SK-N-SH (cell line): ENCODE measurements around the gene TYMS. TPM values are rescaled to one million over a fixed set of nuclear protein-coding genes. Genes with fewer than 3 reads are reported as not detected.

Experiments used
- CTCF ChIA-PET: fragments of 300-600, 350-600 bp; formaldehyde crosslinking; extraction: SDS; loops from one replicate; lab custom pipeline; 2021; lab: Yijun Ruan, JAX
- POLR2A ChIA-PET: fragments of 350-600 bp; sonication (Branson Sonifier 250); formaldehyde crosslinking; extraction: SDS; loops from one replicate; lab custom pipeline; 2020; ENCODE audit warnings: antibody characterized with exemption, inconsistent platforms; lab: Yijun Ruan, JAX
- DNase-seq: peaks from one replicate; pipeline ENCODE4 v3.0.0; 2012
- H2AFZ ChIP-seq: fragments of 200-600 bp; sonication (generic); 2 replicates; pipeline ENCODE4 v1.8.1; 2016; ENCODE audit warnings: antibody characterized with exemption, mild to moderate bottlenecking, low read depth
- H3F3A ChIP-seq: fragments of 200-600 bp; sonication (generic); replicated peaks from 2 replicates; pipeline ENCODE3; 2016; ENCODE audit warnings: antibody characterized with exemption, mild to moderate bottlenecking; ENCODE audit not compliant: insufficient read depth
- H3K27ac ChIP-seq, 2 experiments: fragments of 200-500 bp in 1 of 2; fragments of 200-600 bp in 1 of 2; sonication (Bioruptor generic) in 1 of 2; sonication (generic), shearing (Covaris generic) in 1 of 2; 2 replicates each; pipeline versions ENCODE4 v1.5.1 to v1.6.1; 2014 to 2016; ENCODE audit warnings: low read depth in 2 of 2, inconsistent platforms in 1 of 2, low read length in 1 of 2, mild to moderate bottlenecking in 1 of 2, mixed read lengths in 1 of 2
- H3K27me3 ChIP-seq: fragments of 200-600 bp; sonication (generic), shearing (Covaris generic); 2 replicates; pipeline ENCODE4 v1.6.1; 2016; ENCODE audit warnings: mixed run types; ENCODE audit not compliant: insufficient read depth
- H3K36me3 ChIP-seq, 2 experiments: fragments of 200-500 bp in 1 of 2; fragments of 200-600 bp in 1 of 2; sonication (Bioruptor generic) in 1 of 2; sonication (generic) in 1 of 2; replicated peaks in 1 of 2; 2 replicates each; pipeline versions ENCODE3 to v1.5.1; 2014 to 2016; ENCODE audit warnings: low read length in 1 of 2, mild to moderate bottlenecking in 1 of 2; ENCODE audit not compliant: insufficient read depth in 2 of 2, control insufficient read depth in 1 of 2
- H3K4me1 ChIP-seq, 2 experiments: fragments of 200-500 bp in 1 of 2; fragments of 200-600 bp in 1 of 2; sonication (Bioruptor generic) in 1 of 2; sonication (generic), shearing (Covaris generic) in 1 of 2; 2 replicates each; pipeline versions ENCODE4 v1.5.1 to v1.6.1; 2014 to 2016; ENCODE audit warnings: low read depth in 1 of 2, low read length in 1 of 2, mixed run types in 1 of 2; ENCODE audit not compliant: insufficient read depth in 2 of 2, control insufficient read depth in 1 of 2
- H3K4me2 ChIP-seq: fragments of 200-600 bp; sonication (generic), shearing (Covaris generic); 2 replicates; pipeline ENCODE4 v1.6.1; 2017; ENCODE audit warnings: mixed run types
- H3K4me3 ChIP-seq, 2 experiments: fragments of 200-500 bp in 1 of 2; fragments of 200-600 bp in 1 of 2; sonication (Bioruptor generic) in 1 of 2; sonication (generic), shearing (Covaris generic) in 1 of 2; 2 replicates each; pipeline versions ENCODE4 v1.5.1 to v1.8.1; 2014 to 2016; ENCODE audit warnings: low read depth in 2 of 2, inconsistent platforms in 1 of 2, low read length in 1 of 2, mild to moderate bottlenecking in 1 of 2, mixed read lengths in 1 of 2, moderate library complexity in 1 of 2
- H3K79me2 ChIP-seq: fragments of 200-600 bp; sonication (generic); 2 replicates; pipeline ENCODE4 v1.8.1; 2017; ENCODE audit warnings: mild to moderate bottlenecking; ENCODE audit not compliant: insufficient read depth
- H3K9ac ChIP-seq: fragments of 200-600 bp; sonication (generic); 2 replicates; pipeline ENCODE4 v1.6.1; 2017; ENCODE audit warnings: mixed run types
- H3K9me2 ChIP-seq: fragments of 200-600 bp; sonication (generic); 2 replicates; pipeline ENCODE4 v1.6.1; 2017; ENCODE audit warnings: mixed run types
- H3K9me3 ChIP-seq: fragments of 200-600 bp; sonication (generic); 2 replicates; pipeline ENCODE4 v1.6.1; 2017; ENCODE audit warnings: mixed run types, mild to moderate bottlenecking, moderate library complexity
- H4K20me1 ChIP-seq: fragments of 200-600 bp; sonication (generic); 2 replicates; pipeline ENCODE4 v1.6.1; 2017; ENCODE audit warnings: mild to moderate bottlenecking, mixed run types; ENCODE audit not compliant: insufficient read depth
- CHD2 ChIP-seq: fragments of 150-350 bp; IDR thresholded peaks from 2 replicates; pipeline ENCODE4 v1.6.1; 2018; ENCODE audit warnings: low read length; ENCODE audit not compliant: partially characterized antibody
- EP300 ChIP-seq, 2 experiments: IDR thresholded peaks; 2 replicates each; pipeline versions ENCODE4 v1.4.0 to v1.6.1; 2012; ENCODE audit warnings: borderline replicate concordance in 1 of 2, low read depth in 1 of 2, low read length in 1 of 2
- GATA2 ChIP-seq: sonication (generic); formaldehyde crosslinking; IDR thresholded peaks from 2 replicates; pipeline ENCODE4 v1.5.0; 2020; ENCODE audit warnings: mild to moderate bottlenecking, missing genetic modification reagents
- IRF3 ChIP-seq: fragments of 150-350 bp; IDR thresholded peaks from 2 replicates; pipeline ENCODE4 v1.6.1; 2016; ENCODE audit warnings: mild to moderate bottlenecking, low read depth, low read length
- MXI1 ChIP-seq: IDR thresholded peaks from 2 replicates; pipeline ENCODE4 v1.6.1; 2012; ENCODE audit warnings: mild to moderate bottlenecking, low read depth, low read length, improper control_type of control experiment
- NFIC ChIP-seq: IDR thresholded peaks from 2 replicates; pipeline ENCODE4 v1.4.0; 2012; ENCODE audit warnings: borderline replicate concordance
- NRF1 ChIP-seq: IDR thresholded peaks from 2 replicates; pipeline ENCODE4 v1.6.1; 2012; ENCODE audit warnings: low read depth, mild to moderate bottlenecking, low read length
- POLR2AphosphoS5 ChIP-seq: IDR thresholded peaks from 2 replicates; pipeline ENCODE4 v1.6.1; 2012; ENCODE audit warnings: low read depth, low read length
- RCOR1 ChIP-seq: fragments of 150-350 bp; IDR thresholded peaks from 2 replicates; pipeline ENCODE4 v1.6.1; 2017; ENCODE audit warnings: antibody characterized with exemption, low read length
- RXRA ChIP-seq: IDR thresholded peaks from 2 replicates; pipeline ENCODE4 v1.4.0; 2012; ENCODE audit warnings: low read depth, mild to moderate bottlenecking, borderline replicate concordance
- TCF12 ChIP-seq: IDR thresholded peaks from 2 replicates; pipeline ENCODE4 v1.4.0; 2012
- TEAD4 ChIP-seq: IDR thresholded peaks from 2 replicates; pipeline ENCODE4 v1.4.0; 2012; ENCODE audit warnings: mild to moderate bottlenecking, borderline replicate concordance; ENCODE audit not compliant: insufficient read depth
- YY1 ChIP-seq: IDR thresholded peaks from 2 replicates; pipeline ENCODE4 v1.4.0; 2012; ENCODE audit warnings: low read depth, mild to moderate bottlenecking
- WGBS: methylation state at CpG from one replicate; pipeline ENCODE4 v1.1.6; 2017; ENCODE audit warnings: low lambda C conversion rate; 5-methylcytosine and 5-hydroxymethylcytosine counted together
- polyA plus RNA-seq, 3 experiments: library from polyadenylated mRNA; depleted of rRNA; stranded (reverse); fragments of >200 nt; gene quantifications; 2 replicates each; pipeline ENCODE4 v1.2.3, GENCODE V29; 2012

Gene TYMS
- polyA plus RNA-seq, 1 of the 3 experiments (the other 2 are of a cell fraction): 101 TPM

- Histone ChIP-seq H3K4me3 (no peak overlapping the region), H4K20me1 (no peaks in the 10 kb centered on the region), H3K4me1 (no peaks in the 10 kb centered on the region), H3K9me2 (no peaks in the 10 kb centered on the region), H3K27me3 (peaks cover 8% of the 10 kb centered on the region; the same call in 1 of the 2 replicates), H3K9me3 (no peaks in the 10 kb centered on the region), H2AFZ (no peak overlapping the region), H3K4me2 (no peak overlapping the region), H3K27ac (no peak overlapping the region), H3F3A (no peaks in the 10 kb centered on the region), H3K36me3 (no peaks in the 10 kb centered on the region), H3K79me2 (no peaks in the 10 kb centered on the region), H3K9ac (no peak overlapping the region)
- DNase-seq: no peak
- 50% methylated on average over 1 of the region's 1 CpG for WGBS
- CTCF ChIA-PET: interaction anchor here (0.8 to 5.0 kb wide), 5 partner anchors 9 to 327 kb away, joined by 3 to 25 read pairs (median 4); no protein-coding TSS in a partner anchor
- no peak for TF ChIP-seq CHD2
- no peak for TF ChIP-seq MXI1
- TF ChIP-seq RXRA: no peak
- TF ChIP-seq TEAD4: no peak
- no peak for TF ChIP-seq RCOR1
- no peak for TF ChIP-seq YY1
- TF ChIP-seq TCF12: no peak
- TF ChIP-seq NFIC: no peak
- TF ChIP-seq POLR2AphosphoS5: no peak
- TF ChIP-seq GATA2: no peak
- POLR2A ChIA-PET: no interaction called here
These were observed 43.3 kb upstream of the TYMS start for GRCh38 chr18:614193-614592.

GRCh38 chr18:615092-615521, 42.3 kb upstream of the TYMS start:
- no peak overlapping the region for H3K27ac ChIP-seq
- DNase-seq: no peak
- POLR2A ChIA-PET: no interaction called here

More at GRCh38 chr18:615092-615521, 42.3 kb upstream of the TYMS start:
- CTCF ChIA-PET: interaction anchor here (0.6 to 5.0 kb wide), 14 partner anchors 8 to 331 kb away, joined by 3 to 25 read pairs (median 4); no protein-coding TSS in a partner anchor
- Histone ChIP-seq H3K4me3 (no peak overlapping the region), H2AFZ (no peak overlapping the region), H3F3A (no peaks in the 10 kb centered on the region), H3K4me1 (no peaks in the 10 kb centered on the region), H3K9me2 (no peaks in the 10 kb centered on the region), H4K20me1 (no peaks in the 10 kb centered on the region), H3K9ac (no peak overlapping the region), H3K36me3 (no peaks in the 10 kb centered on the region), H3K9me3 (no peaks in the 10 kb centered on the region), H3K4me2 (no peak overlapping the region), H3K79me2 (no peaks in the 10 kb centered on the region), H3K27me3 (peaks cover 16% of the 10 kb centered on the region; the same call in 1 of the 2 replicates)
- 64% methylated on average over 5 of the region's 5 CpGs for WGBS
- TF ChIP-seq NRF1 (no peak), IRF3 (no peak), EP300 (IDR thresholded peaks at IDR 0.05; ENCODE audit: borderline replicate concordance in 1 of 2, low read depth in 1 of 2, low read length in 1 of 2) (no peak)
